IPS-11a (cell line): ENCODE results near the gene PCNX2.
"Not testable (repeated sequence)": the region's sequence is repeated elsewhere in the genome, so short reads cannot be mapped to it uniquely, and the experiment has no call there.

Experiments used
- H3K4me3 ChIP-seq: one replicate; pipeline ENCODE4 v1.5.1; 2013; ENCODE audit warnings: low read depth, low read length, control low read depth

PCNX2 gene

GRCh38 chr1:233019778-233020325, 275.7 kb downstream of the PCNX2 start:
- H3K4me3 ChIP-seq, result no peak overlapping the region

GRCh38 chr1:233019083-233019482, 276.4 kb downstream of the PCNX2 start:
- no peak overlapping the region for H3K4me3 ChIP-seq

DNA sequence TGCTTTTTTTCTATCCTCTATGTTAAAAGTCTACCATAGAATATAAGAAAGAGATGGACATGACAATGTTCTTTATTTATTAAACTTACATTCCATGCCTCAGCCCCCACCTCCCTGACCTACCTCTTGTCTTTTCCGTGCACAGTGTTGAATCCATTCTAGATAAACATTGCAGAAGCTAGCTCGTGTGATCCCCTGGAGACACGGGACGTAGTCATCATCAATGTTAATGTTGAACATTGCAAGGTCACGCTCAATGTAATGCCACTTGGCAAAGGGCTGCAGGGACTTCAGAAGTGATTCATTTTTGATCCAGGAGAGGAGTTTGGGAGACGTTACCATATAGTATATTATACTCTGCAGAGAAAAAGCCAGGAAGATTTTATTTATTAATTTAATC, 278.7 kb downstream of the PCNX2 start:
- H3K4me3 ChIP-seq, result no peak overlapping the region

GRCh38 chr1:233015965-233016364, 279.6 kb downstream of the PCNX2 start:
- no peak overlapping the region for H3K4me3 ChIP-seq

GRCh38 chr1:233012021-233012420, 283.5 kb downstream of the PCNX2 start:
- H3K4me3 ChIP-seq, result no peak overlapping the region

- H3K4me3 ChIP-seq, result no peak overlapping the region
Measured at GRCh38 chr1:233010146-233010545, 285.4 kb downstream of the PCNX2 start.

- no peak overlapping the region for H3K4me3 ChIP-seq
Measured at GRCh38 chr1:233006541-233006973, 289.0 kb downstream of the PCNX2 start.

- no peak overlapping the region for H3K4me3 ChIP-seq
Measured at GRCh38 chr1:233006108-233006507, 289.4 kb downstream of the PCNX2 start.

DNA sequence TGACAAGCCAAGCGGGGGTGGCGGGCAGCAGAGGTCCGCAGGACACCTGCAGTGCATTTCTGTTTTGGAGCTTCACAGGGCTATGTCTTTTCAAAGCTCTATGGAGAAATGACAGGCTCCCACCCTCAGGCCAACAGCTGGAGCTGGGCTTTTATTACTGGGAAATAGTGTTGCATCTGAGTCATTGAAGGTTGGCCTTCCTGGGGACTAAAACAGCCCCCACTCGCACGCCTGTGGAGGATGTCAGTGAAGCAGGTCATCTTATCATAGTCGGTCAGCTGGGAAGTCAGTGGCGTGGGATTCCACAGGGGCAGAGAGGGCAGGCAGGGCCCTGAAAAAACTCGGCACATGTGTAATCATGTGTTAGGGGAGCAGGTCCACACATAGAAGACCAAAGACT, 289.8 kb downstream of the PCNX2 start:
- H3K4me3 ChIP-seq, result no peak overlapping the region

DNA sequence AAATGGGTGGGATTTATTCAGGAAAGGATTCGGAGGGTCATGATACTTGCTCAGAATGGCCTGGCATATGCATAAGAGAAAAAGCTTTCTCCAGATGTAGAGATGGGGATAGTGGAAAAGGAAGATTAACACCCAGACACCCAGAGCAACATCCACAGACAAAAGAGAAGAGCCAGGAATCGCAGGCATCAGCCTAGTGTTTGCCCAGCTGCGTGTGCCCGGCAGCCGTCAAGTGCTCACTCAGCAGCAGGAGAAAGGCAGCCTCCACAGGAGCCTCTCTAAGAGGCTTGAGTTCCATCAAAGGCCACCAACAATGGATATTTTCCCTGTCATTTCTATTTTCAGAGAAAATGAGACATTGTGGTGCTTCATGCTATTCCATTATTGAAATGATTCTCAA, 290.4 kb downstream of the PCNX2 start:
- H3K4me3 ChIP-seq, result no peak overlapping the region

DNA sequence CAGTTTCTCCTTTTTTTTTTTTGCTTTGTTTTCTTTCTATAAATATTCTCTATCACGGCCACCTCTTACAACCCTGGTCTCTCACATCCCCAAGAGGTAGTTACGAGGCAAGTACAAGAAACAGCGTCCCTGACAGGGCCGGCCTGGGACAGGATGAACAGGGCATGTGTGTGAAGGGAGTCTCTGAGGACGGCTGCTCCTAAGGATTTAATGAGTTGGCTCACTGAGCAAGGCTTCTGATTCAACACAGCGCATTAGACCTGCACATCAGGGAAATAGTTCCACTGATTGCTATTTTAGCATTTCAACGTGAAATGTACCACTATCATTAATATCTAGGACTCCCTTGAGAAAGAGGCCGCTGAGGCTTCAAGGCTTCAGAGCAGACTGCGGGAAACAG, 291.1 kb downstream of the PCNX2 start:
- no peak overlapping the region for H3K4me3 ChIP-seq

- not testable (repeated sequence) for H3K4me3 ChIP-seq
Measured at GRCh38 chr1:233003638-233004037, 291.9 kb downstream of the PCNX2 start.

DNA sequence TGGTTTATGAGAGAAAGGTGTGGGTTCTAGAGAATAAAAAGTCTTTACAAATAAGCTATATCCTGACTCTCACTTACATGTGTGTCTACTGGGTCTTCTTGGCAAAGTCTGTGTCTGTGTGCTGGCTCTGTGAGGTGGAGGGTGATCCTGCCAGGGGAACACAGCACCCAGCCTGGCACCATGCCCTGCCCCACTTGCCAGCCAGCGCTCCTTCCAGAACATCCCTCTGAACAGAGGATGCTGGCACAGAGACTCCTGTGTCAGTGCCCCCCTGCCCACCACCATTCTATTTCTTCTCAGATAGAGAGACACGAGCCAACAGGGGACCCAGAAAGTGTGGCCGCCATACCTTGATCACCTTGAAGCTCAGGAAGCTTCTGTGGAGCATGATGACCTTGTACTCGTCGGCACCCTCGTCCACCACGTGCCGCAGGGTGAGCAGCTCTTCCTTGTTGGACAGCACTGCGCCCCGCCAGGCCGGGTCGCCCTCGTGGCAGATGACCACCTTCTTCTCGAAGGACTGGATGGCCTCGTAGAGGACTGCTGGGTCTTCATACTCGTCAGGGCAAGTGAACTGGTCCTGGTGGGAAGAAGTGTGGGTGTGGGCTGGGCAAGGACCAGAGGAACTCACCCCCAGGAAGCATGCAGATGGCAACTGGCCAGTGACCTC, 295.4 kb downstream of the PCNX2 start:
- no peak overlapping the region for H3K4me3 ChIP-seq

GRCh38 chr1:232998646-232999045, 296.9 kb downstream of the PCNX2 start:
- H3K4me3 ChIP-seq, result no peak overlapping the region

DNA sequence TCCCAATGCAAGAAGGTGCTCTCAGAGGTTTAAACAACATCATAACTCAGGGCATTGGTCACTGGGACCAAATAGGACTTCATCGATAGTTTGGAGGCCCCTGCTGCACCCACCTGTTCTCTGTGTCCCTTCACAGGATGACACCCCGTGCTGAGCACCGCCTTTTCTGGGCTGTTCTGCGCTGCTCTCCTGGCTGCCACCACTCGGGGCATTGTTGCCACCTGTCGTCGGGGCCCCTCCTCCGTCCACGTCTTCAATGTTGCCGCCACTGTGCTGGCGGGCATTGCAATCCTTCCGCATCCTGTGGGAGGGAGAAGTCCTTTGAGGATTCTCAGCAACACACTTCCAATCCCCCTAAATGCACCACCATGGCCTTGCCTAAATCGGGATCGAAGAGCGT, 297.4 kb downstream of the PCNX2 start:
- H3K4me3 ChIP-seq, result no peak overlapping the region

DNA sequence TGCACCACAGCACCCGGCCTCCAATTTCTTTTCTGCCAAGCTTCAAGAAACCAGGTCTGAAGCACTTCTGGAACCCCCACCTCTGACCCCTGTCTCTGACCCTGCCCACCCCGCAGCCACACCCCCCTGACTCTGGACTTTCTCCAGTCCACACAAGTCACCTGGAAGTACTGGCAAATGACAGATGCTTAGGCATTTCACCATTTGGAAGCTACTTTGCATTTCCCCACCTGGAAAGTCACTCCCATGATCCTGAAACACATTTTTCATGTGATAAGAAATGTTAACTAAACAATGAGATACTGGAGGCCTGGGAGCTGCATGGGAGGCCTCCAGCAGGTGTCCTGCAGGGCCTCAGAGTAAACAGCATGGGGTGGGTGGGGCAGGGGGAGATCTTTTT, 299.4 kb downstream of the PCNX2 start:
- no peak overlapping the region for H3K4me3 ChIP-seq

DNA sequence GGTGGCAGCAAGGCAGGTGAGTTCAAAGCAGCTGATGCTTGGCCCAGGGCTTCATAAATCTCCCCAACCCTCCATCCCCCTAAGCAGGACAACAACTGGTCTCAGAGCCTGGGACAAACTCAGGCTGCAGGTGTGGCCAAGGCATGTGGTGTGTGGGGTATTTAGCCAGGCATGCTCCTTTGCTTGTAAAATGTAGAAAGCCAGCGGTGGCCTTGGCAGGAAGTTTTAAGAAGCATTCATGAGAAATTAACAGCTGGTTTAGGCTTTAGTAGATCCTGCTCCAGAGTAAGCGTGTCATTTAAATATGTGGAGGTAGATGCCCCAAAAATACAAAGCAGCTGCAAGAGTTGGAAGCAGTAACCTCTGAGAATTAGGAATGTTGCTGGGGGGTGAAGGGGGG, 300.3 kb downstream of the PCNX2 start:
- H3K4me3 ChIP-seq, result no peak overlapping the region

DNA sequence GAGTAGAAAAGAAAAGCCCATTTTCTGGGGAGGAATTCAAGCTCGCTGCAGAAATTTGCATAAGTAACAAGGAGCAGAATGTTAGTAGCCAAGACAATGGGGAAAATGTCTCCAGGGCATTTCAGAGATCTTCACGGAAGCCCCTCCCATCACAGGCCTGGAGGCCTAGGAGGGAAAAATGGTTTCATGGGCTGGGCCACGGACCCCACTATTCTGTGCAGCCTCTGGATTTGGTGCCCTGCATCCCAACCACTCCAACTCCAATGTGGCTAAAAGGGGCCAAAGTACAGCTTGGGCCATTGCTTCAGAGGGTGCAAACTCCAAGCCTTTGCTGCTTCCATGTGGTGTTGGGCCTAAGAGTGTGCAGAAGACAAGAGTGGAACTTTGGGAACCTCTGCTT, 302.0 kb downstream of the PCNX2 start:
- no peak overlapping the region for H3K4me3 ChIP-seq

- H3K4me3 ChIP-seq, result no peak overlapping the region
Measured at GRCh38 chr1:232992227-232992626, 303.3 kb downstream of the PCNX2 start.

- no peak overlapping the region for H3K4me3 ChIP-seq
Measured at GRCh38 chr1:232991238-232991637, 304.3 kb downstream of the PCNX2 start.

DNA sequence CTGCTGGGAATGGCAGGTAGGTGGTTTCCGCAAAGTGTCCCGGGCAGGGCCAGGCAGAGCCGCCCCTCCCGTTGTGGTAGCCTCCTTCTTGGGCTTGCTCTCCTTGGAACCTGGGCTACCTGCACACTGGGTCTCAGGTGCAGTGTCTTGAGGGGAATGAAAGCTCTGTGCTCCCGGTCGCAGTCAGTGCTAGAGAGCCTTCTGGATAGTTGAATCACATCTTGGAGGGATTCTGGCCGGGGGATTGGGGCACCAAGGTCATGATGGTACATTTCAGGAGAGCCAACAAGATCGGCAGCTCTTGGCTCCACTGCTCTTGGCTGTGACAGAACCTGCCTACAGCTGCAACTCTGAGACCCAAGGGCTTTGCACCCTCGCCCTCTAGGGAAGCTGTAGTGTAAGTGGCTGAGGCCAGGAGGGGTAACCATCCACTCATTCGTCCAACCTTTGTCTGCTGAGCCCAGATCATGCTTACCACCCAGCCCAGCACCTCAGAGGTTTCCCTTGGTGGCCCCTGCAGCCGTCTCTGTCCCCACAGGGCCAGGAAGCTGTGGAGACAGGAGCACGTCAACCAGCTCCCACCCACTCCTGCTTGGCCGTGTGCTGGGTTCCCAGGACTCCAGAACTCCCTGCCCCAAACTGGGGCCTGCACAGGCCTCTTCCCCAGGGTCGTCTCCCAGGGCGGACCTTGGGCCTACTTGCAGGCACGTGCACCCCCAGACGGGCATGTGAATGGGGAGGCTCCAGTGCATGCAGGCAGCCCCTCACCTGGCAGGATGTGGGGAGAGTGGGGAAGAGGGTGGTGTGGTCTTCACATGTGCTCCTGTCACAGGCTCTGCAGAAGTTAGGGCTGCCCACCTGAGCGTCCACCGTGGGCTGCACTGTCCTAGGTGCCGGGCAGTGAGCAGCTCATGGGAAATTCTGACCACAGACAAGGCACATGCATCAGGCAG, 305.1 kb downstream of the PCNX2 start:
- H3K4me3 ChIP-seq, result no peak overlapping the region

- no peak overlapping the region for H3K4me3 ChIP-seq
Measured at GRCh38 chr1:232988572-232989040, 306.9 kb downstream of the PCNX2 start.
